T47D (cell line): ENCODE measurements around the gene ACOT11.

Experiments
- DNase-seq, 2 experiments: peaks; one replicate each; pipeline versions ENCODE4 v3.0.0 to v3.0.0-alpha.2; 2011 to 2012; ENCODE audit warnings: low read depth in 1 of 2, low spot score in 1 of 2
- JUND ChIP-seq: IDR thresholded peaks from 2 replicates; pipeline ENCODE4 v1.6.1; 2012; ENCODE audit warnings: low read depth
- in situ Hi-C: cut with HindIII; loops from 2 replicates; pipeline ENCODE4 v1.10.0; 2016; ENCODE audit warnings: low sequenced_read_pairs, low pct_unique_long_range_greater_than_20kb

ACOT11 gene

GRCh38 chr1:54558434-54559030 lies 10.5 kb downstream of the ACOT11 start:
- no peak for DNase-seq

GRCh38 chr1:54559111-54559548 lies 11.1 kb downstream of the ACOT11 start:
- no peak for TF ChIP-seq JUND
- in situ Hi-C loops: no loop called here
- DNase-seq: no peak

More at GRCh38 chr1:54558434-54559030, 10.5 kb downstream of the ACOT11 start:
- TF ChIP-seq JUND: no peak
- in situ Hi-C loops: no loop called here

DNA sequence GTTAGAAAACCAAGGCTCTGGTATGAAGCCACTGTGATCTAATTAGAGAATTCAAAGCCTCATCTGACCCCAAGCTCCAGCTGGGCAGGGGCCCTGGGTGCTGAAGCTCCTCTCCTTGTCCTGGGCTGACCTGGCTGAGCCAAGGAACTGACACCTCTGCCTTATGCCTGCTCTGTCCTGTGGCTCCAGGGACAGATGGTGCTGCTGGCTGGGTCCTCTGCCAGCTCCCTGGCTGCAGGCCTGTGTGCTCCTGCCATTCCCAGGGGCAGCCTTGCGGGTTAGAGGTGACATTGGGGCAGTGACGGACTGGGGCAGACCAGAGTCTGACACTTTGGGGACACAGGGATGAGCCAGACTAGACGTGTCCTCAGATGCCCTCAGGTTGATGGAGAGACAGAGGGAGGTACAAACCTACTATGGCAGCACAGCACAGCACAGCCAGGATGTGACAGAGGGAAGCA lies 11.8 kb downstream of the ACOT11 start:
- no peak for TF ChIP-seq JUND
- in situ Hi-C loops: no loop called here
- no peak for DNase-seq

- in situ Hi-C loops: no loop called here
- peak in 1 of 2 experiments; percentile 30 for DNase-seq
- no peak for TF ChIP-seq JUND
Observed at GRCh38 chr1:54564312-54565112, 16.5 kb downstream of the ACOT11 start.

- in situ Hi-C loops: no loop called here
- TF ChIP-seq JUND: no peak
- DNase-seq: no peak
Observed at GRCh38 chr1:54565113-54565501, 17.1 kb downstream of the ACOT11 start.

DNA sequence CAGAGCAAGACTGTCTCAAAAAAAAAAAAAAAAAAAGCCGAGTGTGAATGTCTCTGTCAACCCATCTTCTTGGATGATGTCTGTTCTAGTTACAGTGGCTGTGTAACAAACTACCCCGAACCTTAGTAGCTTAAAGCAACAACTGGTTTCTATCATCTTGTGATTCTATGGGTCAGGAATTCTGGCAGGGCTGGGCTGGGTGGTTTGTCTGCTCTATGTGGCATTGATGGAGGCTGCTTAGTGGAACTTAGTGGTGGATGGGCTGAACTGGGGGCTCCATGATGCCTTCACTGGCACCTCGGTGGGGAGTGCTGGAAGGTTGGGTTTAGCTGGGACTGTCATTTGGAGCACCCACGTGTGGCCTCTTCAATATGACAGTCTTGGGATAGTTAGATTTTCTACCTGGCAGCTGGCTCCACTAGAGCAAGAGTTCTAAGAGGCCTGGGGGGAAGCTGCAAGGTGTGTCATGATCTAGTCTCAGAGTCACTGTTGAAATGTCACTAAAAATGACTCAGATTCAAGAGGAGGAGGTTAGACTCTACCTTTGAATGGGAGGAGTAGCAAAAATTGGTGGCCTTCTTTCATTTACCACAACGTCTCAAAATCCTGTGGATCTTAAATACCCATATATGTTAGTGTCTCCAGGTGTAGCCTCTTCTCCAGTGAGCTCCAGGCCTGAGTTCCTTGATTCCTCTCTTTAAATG lies 18.6 kb downstream of the ACOT11 start:
- no peak for TF ChIP-seq JUND
- DNase-seq: no peak
- in situ Hi-C loops: no loop called here

GRCh38 chr1:54567961-54568360 lies 19.9 kb downstream of the ACOT11 start:
- in situ Hi-C loops: no loop called here
- TF ChIP-seq JUND: no peak
- DNase-seq: no peak

- no peak for TF ChIP-seq JUND
- DNase-seq: no peak
- in situ Hi-C loops: no loop called here
Observed at GRCh38 chr1:54569339-54569738, 21.3 kb downstream of the ACOT11 start.

- TF ChIP-seq JUND: no peak
- no peak for DNase-seq
- in situ Hi-C loops: no loop called here
Observed at GRCh38 chr1:54570161-54570560, 22.1 kb downstream of the ACOT11 start.

GRCh38 chr1:54571326-54571725 lies 23.3 kb downstream of the ACOT11 start:
- no peak for TF ChIP-seq JUND

DNA sequence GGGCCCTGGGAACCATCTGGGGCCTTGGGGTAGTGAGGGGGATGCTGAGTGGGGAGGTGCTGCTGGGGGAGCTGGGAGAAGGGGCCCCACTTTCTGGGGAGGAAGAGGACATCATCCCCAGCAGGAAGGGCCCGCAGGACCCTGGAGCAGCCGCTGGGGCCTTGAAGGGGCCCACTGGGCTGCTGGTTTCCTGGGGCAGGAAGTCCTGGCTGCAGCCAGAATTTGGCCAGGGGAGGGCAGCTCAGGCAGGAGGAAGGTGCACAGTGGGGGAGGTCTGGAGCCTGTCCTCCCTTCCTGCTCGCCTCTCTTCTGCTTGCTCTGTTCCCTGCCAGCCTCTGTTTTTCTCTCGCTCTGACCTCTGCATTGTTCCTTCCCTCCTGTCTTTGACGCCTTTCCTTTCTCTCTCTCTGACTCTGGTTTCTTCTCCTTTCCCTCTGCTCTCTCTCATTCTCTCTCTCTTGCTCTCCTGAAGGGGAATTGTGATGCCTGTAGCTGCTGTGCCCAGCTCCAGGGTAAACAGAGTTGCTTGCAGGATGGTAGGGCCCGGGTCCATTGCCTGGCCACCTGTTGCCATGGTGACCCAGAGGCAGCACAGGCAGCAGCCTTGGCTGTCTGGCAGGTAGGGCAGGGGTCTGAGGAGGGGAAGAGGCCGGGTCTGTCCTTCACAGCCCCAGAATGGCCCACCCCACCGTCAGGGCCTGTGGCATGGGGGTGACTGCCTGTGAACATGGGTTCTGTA lies 23.9 kb downstream of the ACOT11 start:
- DNase-seq: no peak
- in situ Hi-C loops: no loop called here
- no peak for TF ChIP-seq JUND

More at GRCh38 chr1:54571326-54571725, 23.3 kb downstream of the ACOT11 start:
- DNase-seq: no peak
- in situ Hi-C loops: no loop called here

- no peak for TF ChIP-seq JUND
- no peak for DNase-seq
- in situ Hi-C loops: no loop called here
Observed at GRCh38 chr1:54572542-54572850, 24.5 kb downstream of the ACOT11 start.
